Skeletal muscle satellite cell (primary cell): ENCODE data around the gene ST8SIA6. TPM values are rescaled to one million over a fixed set of nuclear protein-coding genes. Genes with fewer than 3 reads are reported as not detected.
"Not testable (repeated sequence)": the region's sequence is repeated elsewhere in the genome, so short reads cannot be mapped to it uniquely, and the experiment has no call there.

Experiments
- H3K27me3 ChIP-seq: 2 replicates; pipeline ENCODE4 v1.7.0; 2013; ENCODE audit warnings: low read length; ENCODE audit not compliant: control insufficient read depth, insufficient read depth
- H3K36me3 ChIP-seq: 2 replicates; pipeline ENCODE4 v1.7.0; 2013; ENCODE audit warnings: mild to moderate bottlenecking, control low read depth, low read length; ENCODE audit not compliant: insufficient read depth
- H3K4me1 ChIP-seq: 2 replicates; pipeline ENCODE4 v1.7.0; 2013; ENCODE audit warnings: low read length; ENCODE audit not compliant: control insufficient read depth, insufficient read depth
- H3K4me2 ChIP-seq: 2 replicates; pipeline ENCODE4 v1.7.0; 2013; ENCODE audit warnings: mild to moderate bottlenecking, low read length
- H3K4me3 ChIP-seq: 2 replicates; pipeline ENCODE4 v1.7.0; 2013; ENCODE audit warnings: low read length
- H3K9ac ChIP-seq: 2 replicates; pipeline ENCODE4 v1.7.0; 2013; ENCODE audit warnings: mild to moderate bottlenecking, low read depth, low read length, moderate library complexity
- H3K9me3 ChIP-seq: replicated peaks from 2 replicates; pipeline ENCODE4 v1.7.0; 2013; ENCODE audit warnings: mild to moderate bottlenecking, control low read depth, low read length
- total RNA-seq: library from RNA; depleted of rRNA; stranded (reverse); fragments of >200 nt; gene quantifications from 2 replicates; pipeline ENCODE4 v1.2.3, GENCODE V29; 2012; rRNA removed

ST8SIA6 gene
- not detected in 2 replicates for total RNA-seq

GRCh38 chr10:17454161-17455014, at the start of gene ST8SIA6:
Gene ST8SIA6, minus strand, starts transcription at chr10:17454595. Its CDS starts 340 bp downstream, at chr10:17454255.
- Histone ChIP-seq H3K4me2 (peak within 1 kb of the TSS; percentile 98), H3K4me1 (peaks cover 7% of the 10 kb centered on the region), H3K9me3 (peaks cover 8% of the 10 kb centered on the region), H3K4me3 (peak within 1 kb of the TSS; percentile 68), H3K9ac (peak within 1 kb of the TSS; percentile 57), H3K27me3 (peaks cover 9% of the 10 kb centered on the region), H3K36me3 (no peaks in the 10 kb centered on the region)

- H3K27me3 ChIP-seq = no peaks in the 10 kb centered on the region
- peaks cover 21% of the 10 kb centered on the region for H3K4me1 ChIP-seq
- H3K4me2 ChIP-seq = no peak overlapping the region
- no peak overlapping the region for H3K4me3 ChIP-seq
- H3K9ac ChIP-seq = no peak overlapping the region
- no peaks in the 10 kb centered on the region for H3K36me3 ChIP-seq
- no peaks in the 10 kb centered on the region for H3K9me3 ChIP-seq
These were observed 49.4 kb upstream of the ST8SIA6 start for GRCh38 chr10:17503795-17504194.

- H3K36me3 ChIP-seq = no peaks in the 10 kb centered on the region
These were observed 48.4 kb upstream of the ST8SIA6 start for GRCh38 chr10:17502814-17503213.

GRCh38 chr10:17499014-17499413, 44.6 kb upstream of the ST8SIA6 start:
- not testable (repeated sequence) for H3K4me1 ChIP-seq, H3K4me2 ChIP-seq, H3K9me3 ChIP-seq, H3K9ac ChIP-seq, H3K4me3 ChIP-seq, H3K27me3 ChIP-seq, H3K36me3 ChIP-seq

More at GRCh38 chr10:17502814-17503213, 48.4 kb upstream of the ST8SIA6 start:
- Histone ChIP-seq H3K4me3 (no peak overlapping the region), H3K27me3 (no peaks in the 10 kb centered on the region), H3K9ac (no peak overlapping the region), H3K4me1 (peaks cover 21% of the 10 kb centered on the region), H3K9me3 (no peaks in the 10 kb centered on the region), H3K4me2 (no peak overlapping the region)

- Histone ChIP-seq H3K27me3 (no peaks in the 10 kb centered on the region), H3K4me2 (no peak overlapping the region), H3K9me3 (no peaks in the 10 kb centered on the region), H3K4me1 (no peaks in the 10 kb centered on the region), H3K9ac (no peak overlapping the region), H3K36me3 (no peaks in the 10 kb centered on the region), H3K4me3 (no peak overlapping the region)
These were observed 43.1 kb upstream of the ST8SIA6 start for GRCh38 chr10:17497446-17498030.

- no peaks in the 10 kb centered on the region for H3K9me3 ChIP-seq
- no peak overlapping the region for H3K9ac ChIP-seq
- H3K4me1 ChIP-seq = no peaks in the 10 kb centered on the region
- no peak overlapping the region for H3K4me3 ChIP-seq
- H3K36me3 ChIP-seq = no peaks in the 10 kb centered on the region
- H3K27me3 ChIP-seq = no peaks in the 10 kb centered on the region
- no peak overlapping the region for H3K4me2 ChIP-seq
These were observed 40.3 kb upstream of the ST8SIA6 start for GRCh38 chr10:17494626-17495260.

- Histone ChIP-seq H3K9me3 (no peaks in the 10 kb centered on the region), H3K9ac (no peak overlapping the region), H3K36me3 (no peaks in the 10 kb centered on the region), H3K4me1 (no peaks in the 10 kb centered on the region), H3K4me3 (no peak overlapping the region), H3K27me3 (no peaks in the 10 kb centered on the region), H3K4me2 (no peak overlapping the region)
These were observed 34.5 kb upstream of the ST8SIA6 start for GRCh38 chr10:17488848-17489247.

GRCh38 chr10:17483079-17483478, 28.7 kb upstream of the ST8SIA6 start:
- H3K9me3 ChIP-seq = no peaks in the 10 kb centered on the region
- H3K27me3 ChIP-seq = no peaks in the 10 kb centered on the region
- H3K4me1 ChIP-seq = no peaks in the 10 kb centered on the region
- H3K9ac ChIP-seq = no peak overlapping the region
- H3K36me3 ChIP-seq = no peaks in the 10 kb centered on the region
- H3K4me2 ChIP-seq = no peak overlapping the region
- no peak overlapping the region for H3K4me3 ChIP-seq

- Histone ChIP-seq H3K4me2 (no peak overlapping the region), H3K27me3 (no peaks in the 10 kb centered on the region), H3K4me3 (no peak overlapping the region), H3K9ac (no peak overlapping the region), H3K36me3 (no peaks in the 10 kb centered on the region), H3K9me3 (no peaks in the 10 kb centered on the region), H3K4me1 (no peaks in the 10 kb centered on the region)
These were observed 25.4 kb upstream of the ST8SIA6 start for GRCh38 chr10:17479822-17480221.

- H3K36me3 ChIP-seq = no peaks in the 10 kb centered on the region
- H3K4me2 ChIP-seq = no peak overlapping the region
- H3K9ac ChIP-seq = no peak overlapping the region
- H3K4me1 ChIP-seq = no peaks in the 10 kb centered on the region
- H3K27me3 ChIP-seq = no peaks in the 10 kb centered on the region
- no peaks in the 10 kb centered on the region for H3K9me3 ChIP-seq
- no peak overlapping the region for H3K4me3 ChIP-seq
These were observed 24.7 kb upstream of the ST8SIA6 start for GRCh38 chr10:17479015-17479615.

GRCh38 chr10:17476073-17476472, 21.7 kb upstream of the ST8SIA6 start:
- no peaks in the 10 kb centered on the region for H3K9me3 ChIP-seq
- no peaks in the 10 kb centered on the region for H3K36me3 ChIP-seq
- no peaks in the 10 kb centered on the region for H3K4me1 ChIP-seq
- H3K4me3 ChIP-seq = no peak overlapping the region
- no peak overlapping the region for H3K9ac ChIP-seq
- no peaks in the 10 kb centered on the region for H3K27me3 ChIP-seq
- H3K4me2 ChIP-seq = no peak overlapping the region
